GM12878 (cell line): Measurements from ENCODE around the gene STK40. TPM values are rescaled to one million over a fixed set of nuclear protein-coding genes. Genes with fewer than 3 reads are reported as not detected.

Experiments
- ATAC-seq: fragments of 200-7000 bp; cut with Tn5 transposase; 3 replicates; pipeline ENCODE4 v1.9.1; 2020; ENCODE audit warnings: mild to moderate bottlenecking, moderate library complexity
- BruUV-seq: library from RNA; stranded (reverse); fragments of 400-500 nt; replicated peaks from 2 replicates; lab custom pipeline; 2021; lab: Mats Ljungman, UMichigan
- CTCF ChIA-PET: fragments of 300-600 bp; sonication (Branson Sonifier 250); formaldehyde crosslinking; extraction: SDS; loops from one replicate; lab custom pipeline; 2021; ENCODE audit warnings: inconsistent platforms; lab: Yijun Ruan, JAX
- POLR2A ChIA-PET: fragments of 350-600 bp; formaldehyde crosslinking; extraction: SDS; loops from one replicate; lab custom pipeline; 2021; ENCODE audit warnings: inconsistent platforms; lab: Charles Lee
- RAD21 ChIA-PET: fragments of 300-600 bp; sonication (Branson Sonifier 250); formaldehyde crosslinking; loops from one replicate; lab custom pipeline; 2023; ENCODE audit warnings: antibody characterized with exemption; ENCODE audit not compliant: unreplicated experiment; lab: Charles Lee
- SMC1A ChIA-PET: fragments of 300-600 bp; sonication (Branson Sonifier 250); formaldehyde crosslinking; loops from one replicate; lab custom pipeline; 2023; ENCODE audit not compliant: unreplicated experiment, uncharacterized antibody; lab: Charles Lee
- DNase-seq: peaks from one replicate; pipeline ENCODE4 v3.0.0-alpha.2; 2011; ENCODE audit warnings: low read depth, low spot score
- FAIRE-seq: peaks from 3 replicates; lab custom pipeline; 2011; peaks lifted over from hg19 to GRCh38; lab: Jason Lieb, UNC
- H2AFZ ChIP-seq: 2 replicates; pipeline ENCODE4 v1.6.0; 2011; ENCODE audit warnings: low read depth, low read length, control low read depth; ENCODE audit not compliant: control insufficient read depth
- H3K27ac ChIP-seq: 2 replicates; pipeline ENCODE4 v1.5.1; 2011; ENCODE audit warnings: control low read depth; ENCODE audit not compliant: control insufficient read depth, insufficient read depth
- H3K27me3 ChIP-seq, 2 experiments: replicated peaks in 1 of 2; 2 replicates each; pipeline versions ENCODE4 v1.6.0 to v1.6.1; 2011; ENCODE audit warnings: low read length in 1 of 2; ENCODE audit not compliant: control insufficient read depth in 2 of 2, insufficient read depth in 2 of 2
- H3K36me3 ChIP-seq, 2 experiments: 2 replicates each; pipeline ENCODE4 v1.5.1; 2011; ENCODE audit warnings: low read length in 1 of 2; ENCODE audit not compliant: control insufficient read depth in 2 of 2, insufficient read depth in 2 of 2
- H3K4me1 ChIP-seq: 2 replicates; pipeline ENCODE4 v1.6.1; 2011; ENCODE audit warnings: mild to moderate bottlenecking, low read length, moderate library complexity, mixed read lengths; ENCODE audit not compliant: control insufficient read depth, insufficient read depth
- H3K4me2 ChIP-seq: 2 replicates; pipeline ENCODE4 v1.6.0; 2011; ENCODE audit warnings: control low read depth; ENCODE audit not compliant: control insufficient read depth, insufficient read depth
- H3K4me3 ChIP-seq: fragments of 200-600 bp; sonication (generic); 2 replicates; pipeline ENCODE4 v1.5.1; 2016
- H3K79me2 ChIP-seq: 2 replicates; pipeline ENCODE4 v1.6.0; 2011; ENCODE audit warnings: low read length; ENCODE audit not compliant: control insufficient read depth, insufficient read depth
- H3K9ac ChIP-seq: 2 replicates; pipeline ENCODE4 v1.8.0; 2011; ENCODE audit warnings: low read length, control low read depth, mixed read lengths; ENCODE audit not compliant: control insufficient read depth, insufficient read depth
- H3K9me3 ChIP-seq: replicated peaks from 3 replicates; pipeline ENCODE4 v1.5.1; 2011; ENCODE audit warnings: mild to moderate bottlenecking, low read length; ENCODE audit not compliant: control insufficient read depth, insufficient read depth
- H4K20me1 ChIP-seq: 2 replicates; pipeline ENCODE4 v1.6.0; 2011; ENCODE audit not compliant: control insufficient read depth, insufficient read depth
- FOXK2 ChIP-seq: fragments of 450-650 bp; IDR thresholded peaks from 2 replicates; pipeline ENCODE4 v1.6.1; 2017; ENCODE audit warnings: mild to moderate bottlenecking, moderate library complexity
- JUND ChIP-seq: IDR thresholded peaks from 2 replicates; pipeline ENCODE4 v1.6.1; 2012; ENCODE audit warnings: low read depth, mild to moderate bottlenecking, low read length, improper control_type of control experiment, moderate library complexity
- MYC ChIP-seq: IDR thresholded peaks from 2 replicates; pipeline ENCODE4 v1.6.1; 2011; ENCODE audit warnings: mild to moderate bottlenecking, low read length, moderate library complexity, inconsistent platforms; ENCODE audit not compliant: insufficient read depth, insufficient replicate concordance, insufficient read length, severe bottlenecking
- PBX3 ChIP-seq: IDR thresholded peaks from 2 replicates; pipeline ENCODE4 v1.6.1; 2011; ENCODE audit warnings: mild to moderate bottlenecking, low read depth, low read length, moderate library complexity; ENCODE audit not compliant: insufficient replicate concordance
- POLR2AphosphoS5 ChIP-seq: IDR thresholded peaks from 2 replicates; pipeline ENCODE4 v1.6.1; 2011; ENCODE audit warnings: mild to moderate bottlenecking, low read length, inconsistent platforms
- RAD21 ChIP-seq: IDR thresholded peaks from 2 replicates; pipeline ENCODE4 v1.6.1; 2011; ENCODE audit warnings: mild to moderate bottlenecking, low read depth, low read length, moderate library complexity; ENCODE audit not compliant: insufficient read depth
- RBBP5 ChIP-seq: fragments of 200-600 bp; sonication (generic); conservative IDR thresholded peaks from 2 replicates; pipeline ENCODE4 v1.6.1; 2016
- SIN3A ChIP-seq: IDR thresholded peaks from 2 replicates; pipeline ENCODE4 v1.6.1; 2012; ENCODE audit warnings: low read depth, low read length, improper control_type of control experiment
- SREBF2 ChIP-seq: IDR thresholded peaks from 2 replicates; pipeline ENCODE4 v1.6.1; 2012; ENCODE audit warnings: mild to moderate bottlenecking, low read length
- USF1 ChIP-seq: IDR thresholded peaks from 2 replicates; pipeline ENCODE4 v1.6.1; 2011; ENCODE audit warnings: borderline replicate concordance, low read depth, mild to moderate bottlenecking, moderate library complexity, mixed read lengths, low read length; ENCODE audit not compliant: insufficient read depth; ENCODE audit errors: extremely low read length
- ZNF207 ChIP-seq: fragments of 450-650 bp; IDR thresholded peaks from 2 replicates; pipeline ENCODE4 v1.6.1; 2014; ENCODE audit warnings: antibody characterized with exemption, mild to moderate bottlenecking, borderline replicate concordance
- ZNF384 ChIP-seq: IDR thresholded peaks from 2 replicates; pipeline ENCODE4 v1.6.1; 2012; ENCODE audit warnings: low read depth, mild to moderate bottlenecking, low read length, improper control_type of control experiment, borderline replicate concordance
- ZNF687 ChIP-seq: fragments of 450-650 bp; IDR thresholded peaks from 2 replicates; pipeline ENCODE4 v1.6.1; 2017; ENCODE audit warnings: mild to moderate bottlenecking, moderate library complexity
- WGBS: methylation state at CpG from one replicate; pipeline ENCODE4 v1.1.6; 2016; ENCODE audit warnings: low lambda C conversion rate; ENCODE audit not compliant: insufficient replicate concordance, insufficient coverage; ENCODE audit errors: missing lambda C conversion rate; 5-methylcytosine and 5-hydroxymethylcytosine counted together
- in situ Hi-C: fragments of 300-500 bp; cut with MboI; formaldehyde crosslinking; loops from 9 replicates; pipeline ENCODE4 v1.14.3; 2018; ENCODE audit warnings: mixed read lengths
- intact Hi-C: fragments of 100-400 bp; cut with micrococcal nuclease; formaldehyde crosslinking; loops from one replicate; pipeline ENCODE4 v1.14.2; 2022; ENCODE audit not compliant: unreplicated experiment
- polyA plus RNA-seq, 11 experiments: library from polyadenylated mRNA; depleted of rRNA in 4 of 11; unstranded in 6 of 11; stranded (reverse) in 5 of 11; fragments of >200 nt; fragmentation: Nextera tagmentation in 4 of 11; fragmentation: Illumina TruSeq in 1 of 11; extraction: Ambion mirVana in 4 of 11; extraction: Trizol in 1 of 11; gene quantifications; 1 replicate in 1 of 11; 2 replicates in 10 of 11; pipeline versions ENCODE4 v1.2.1 to v1.2.3, GENCODE V29; 2011 to 2016; ENCODE audit warnings: inconsistent platforms in 2 of 11, missing spikeins in 2 of 11, low read depth in 1 of 11
- total RNA-seq, 4 experiments: library from RNA; depleted of rRNA in 3 of 4; stranded (reverse); fragments of >200 nt in 3 of 4; fragmentation: Illumina TruSeq in 1 of 4; extraction: Trizol in 1 of 4; gene quantifications; 2 replicates each; pipeline versions ENCODE4 v1.2.1 to v1.2.3, GENCODE V29; 2013 to 2021
- TF ChIP-seq, protein P1 (sequence below): fragments of 450-650 bp; IDR thresholded peaks from 2 replicates; pipeline ENCODE4 v1.6.1; 2018; ENCODE audit warnings: mild to moderate bottlenecking, low read depth, moderate library complexity; ENCODE audit not compliant: partially characterized antibody

The STK40 gene
- total and polyA plus RNA-seq, 10 of the 15 experiments (the other 5 are each of a cell fraction or from before 2014, with no cell fraction given), result 0.27 to 51.0 (median 29.5) TPM

DNA sequence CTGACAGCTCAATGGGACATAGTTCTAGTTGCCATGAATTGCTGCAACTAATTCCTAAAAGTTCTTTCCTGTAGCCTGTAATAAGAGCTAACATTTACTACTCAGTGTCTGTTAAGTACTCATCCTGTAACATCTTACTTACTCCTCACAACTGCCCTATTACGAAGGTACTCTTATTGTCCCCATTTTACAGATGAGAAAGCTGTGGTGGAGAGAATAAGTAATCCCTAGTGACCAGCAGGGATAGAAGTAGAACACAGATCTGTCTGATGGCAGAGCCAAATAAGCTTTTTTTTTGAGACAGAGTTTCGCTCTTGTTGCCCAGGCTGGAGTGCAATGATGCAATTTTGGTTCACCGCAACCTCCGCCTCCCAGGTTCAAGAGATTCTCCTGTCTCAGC lies 3.1 kb downstream of the STK40 start:
- POLR2A ChIA-PET, result interaction anchor here (0.8 to 4.4 kb wide), 3 partner anchors 8 to 17 kb away, joined by 3 to 44 read pairs (median 3); partner anchors contain the start of gene LSM10
- no peak for TF ChIP-seq RBBP5
- TF ChIP-seq, protein P1, sequence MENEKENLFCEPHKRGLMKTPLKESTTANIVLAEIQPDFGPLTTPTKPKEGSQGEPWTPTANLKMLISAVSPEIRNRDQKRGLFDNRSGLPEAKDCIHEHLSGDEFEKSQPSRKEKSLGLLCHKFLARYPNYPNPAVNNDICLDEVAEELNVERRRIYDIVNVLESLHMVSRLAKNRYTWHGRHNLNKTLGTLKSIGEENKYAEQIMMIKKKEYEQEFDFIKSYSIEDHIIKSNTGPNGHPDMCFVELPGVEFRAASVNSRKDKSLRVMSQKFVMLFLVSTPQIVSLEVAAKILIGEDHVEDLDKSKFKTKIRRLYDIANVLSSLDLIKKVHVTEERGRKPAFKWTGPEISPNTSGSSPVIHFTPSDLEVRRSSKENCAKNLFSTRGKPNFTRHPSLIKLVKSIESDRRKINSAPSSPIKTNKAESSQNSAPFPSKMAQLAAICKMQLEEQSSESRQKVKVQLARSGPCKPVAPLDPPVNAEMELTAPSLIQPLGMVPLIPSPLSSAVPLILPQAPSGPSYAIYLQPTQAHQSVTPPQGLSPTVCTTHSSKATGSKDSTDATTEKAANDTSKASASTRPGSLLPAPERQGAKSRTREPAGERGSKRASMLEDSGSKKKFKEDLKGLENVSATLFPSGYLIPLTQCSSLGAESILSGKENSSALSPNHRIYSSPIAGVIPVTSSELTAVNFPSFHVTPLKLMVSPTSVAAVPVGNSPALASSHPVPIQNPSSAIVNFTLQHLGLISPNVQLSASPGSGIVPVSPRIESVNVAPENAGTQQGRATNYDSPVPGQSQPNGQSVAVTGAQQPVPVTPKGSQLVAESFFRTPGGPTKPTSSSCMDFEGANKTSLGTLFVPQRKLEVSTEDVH, result no peak
- TF ChIP-seq POLR2AphosphoS5, result no peak
- no peak for TF ChIP-seq SIN3A
- no peak for TF ChIP-seq FOXK2
- no peak for TF ChIP-seq USF1
- TF ChIP-seq ZNF687, result no peak
- no peak for TF ChIP-seq ZNF207
- TF ChIP-seq PBX3, result no peak
- TF ChIP-seq RAD21, result no peak
- no peak for TF ChIP-seq ZNF384
- TF ChIP-seq JUND, result no peak
- no peak for TF ChIP-seq SREBF2
- no peak for TF ChIP-seq MYC

More for the DNA sequence above, 3.1 kb downstream of the STK40 start:
- in situ Hi-C loops (no loop called here), intact Hi-C loops (loop anchor here (10.0 kb wide), 2 partner anchors 158 to 228 kb away; partner anchors contain the start of genes MAP7D1 and THRAP3)
- Histone ChIP-seq H3K9me3 (no peaks in the 10 kb centered on the region; the same call in 2 of the 3 replicates), H3K4me3 (no peak overlapping the region; the same call in 1 of the 2 replicates), H3K36me3 (0 out of 4 replicates have a peak, but pooled peaks cover 0 to 7% of the 10 kb centered on the region in 2 experiments), H3K4me1 (peaks cover 20% of the 10 kb centered on the region), H2AFZ (no peak overlapping the region), H3K27me3 (no peaks in the 10 kb centered on the region), H3K9ac (no peak overlapping the region), H3K4me2 (no peak overlapping the region), H3K79me2 (peaks cover 62% of the 10 kb centered on the region), H4K20me1 (no peaks in the 10 kb centered on the region), H3K27ac (no peak overlapping the region)
- no TSS peak for BruUV-seq
- ChIA-PET CTCF (interaction anchor here (1.2 to 2.8 kb wide), 3 partner anchors 15 to 40 kb away, joined by 4 to 16 read pairs (median 5); partner anchors contain the start of gene LSM10), SMC1A (interaction anchor here (1.0 to 1.3 kb wide), 3 partner anchors 26 to 39 kb away, joined by 3 to 4 read pairs (median 4); no protein-coding TSS in a partner anchor), RAD21 (interaction anchor here (1.4 to 1.5 kb wide), 2 partner anchors 14 to 40 kb away, joined by 3 to 7 read pairs; no protein-coding TSS in a partner anchor)
- WGBS, result 95% methylated on average over 4 of the region's 4 CpGs
- no peak for DNase-seq
- FAIRE-seq, result no peak
- no peak for ATAC-seq
